ENCODE results near the gene B3GALT5.

GRCh38 chr21:39712976-39713375, 100.2 kb downstream of the B3GALT5 start:
- TF ChIP-seq CTCF (IDR thresholded peaks at IDR 0.05) (no peak), EZH2 (IDR thresholded peaks at IDR 0.05; ENCODE audit: borderline replicate concordance, insufficient read depth, low read depth, low read length, poor library complexity, severe bottlenecking) (no peak)

Data from B cell (primary cell).